NCI-H1417 treated with DMSO at 0.1 percent for 48 hours (cell line): Measurements from ENCODE around the gene FADS6.
A peak's percentile ranks its signal among the peaks of the same experiment; 100 is the strongest.

Experiments used
- DNase-seq: peaks from one replicate; lab custom pipeline; 2025; lab: John Stamatoyannopoulos, UW

Gene FADS6

GRCh38 chr17:74852237-74853047 is 41.0 kb downstream of the FADS6 start:
- DNase-seq, result peak; percentile 65

- peak; percentile 17 for DNase-seq
Measured at GRCh38 chr17:74851612-74852236, 41.7 kb downstream of the FADS6 start.

GRCh38 chr17:74850914-74851313 is 42.5 kb downstream of the FADS6 start:
- DNase-seq, result no peak

GRCh38 chr17:74850310-74850709 is 43.1 kb downstream of the FADS6 start:
- no peak for DNase-seq

- DNase-seq, result no peak
Measured at GRCh38 chr17:74848656-74849399, 44.6 kb downstream of the FADS6 start.

- DNase-seq, result no peak
Measured at GRCh38 chr17:74846621-74847020, 46.8 kb downstream of the FADS6 start.

- DNase-seq, result no peak
Measured at GRCh38 chr17:74843352-74843627, 50.1 kb downstream of the FADS6 start.

GRCh38 chr17:74842599-74843351 is 50.7 kb downstream of the FADS6 start:
- DNase-seq, result no peak

- DNase-seq, result no peak
Measured at GRCh38 chr17:74842146-74842598, 51.3 kb downstream of the FADS6 start.

DNA sequence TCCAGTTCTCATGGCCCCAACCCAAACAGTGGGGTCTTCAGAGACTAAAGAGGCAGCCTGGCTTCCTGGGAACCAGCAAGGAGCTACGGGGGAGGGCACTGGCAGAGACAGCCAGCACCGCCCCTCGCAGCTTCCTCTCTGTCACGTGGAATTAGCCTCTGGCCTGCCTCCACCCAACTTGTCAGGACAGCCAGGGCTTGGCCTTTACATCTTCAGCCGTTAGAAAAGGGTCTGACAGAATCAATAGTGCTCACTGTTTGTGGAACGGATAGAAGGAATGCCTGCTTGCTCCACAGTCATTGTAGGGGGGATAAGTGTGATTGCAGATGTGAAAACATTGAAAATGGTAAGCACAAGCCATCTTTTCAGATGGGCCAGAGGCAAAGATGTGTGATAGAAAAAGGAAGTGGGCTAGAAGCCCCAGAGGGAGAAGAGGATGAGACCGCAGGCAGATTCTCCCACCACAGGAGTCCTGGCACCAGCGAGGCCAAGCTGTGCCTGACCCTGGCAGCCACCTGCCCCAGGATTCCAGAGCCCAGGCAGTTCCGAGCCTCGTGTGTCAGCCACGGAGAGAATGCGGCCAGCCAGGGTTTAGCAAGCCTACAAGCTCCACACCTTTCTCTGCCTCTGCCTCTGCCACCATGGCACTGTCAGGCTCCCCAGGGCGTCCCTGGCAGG is 52.3 kb downstream of the FADS6 start:
- no peak for DNase-seq

- no peak for DNase-seq
Measured at GRCh38 chr17:74839990-74840852, 53.2 kb downstream of the FADS6 start.

DNA sequence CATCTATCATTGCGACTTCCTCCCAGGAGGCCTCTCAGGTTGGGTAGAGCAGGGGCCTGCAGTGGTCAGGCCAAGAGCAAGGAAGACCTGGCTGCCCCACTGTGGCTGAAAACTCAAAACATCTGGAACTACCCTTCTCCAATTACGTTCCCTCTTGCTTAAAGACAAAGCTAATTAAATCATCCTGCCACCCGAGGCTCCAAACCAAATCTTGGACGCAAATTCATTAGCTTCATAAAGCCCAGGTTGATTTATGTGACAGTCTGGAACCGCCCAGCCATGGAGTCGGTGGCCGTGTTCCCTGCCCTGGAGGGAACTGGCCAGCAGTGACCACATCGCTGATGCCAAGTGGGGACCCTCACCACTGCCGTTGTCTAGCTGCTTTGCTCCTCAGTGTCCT is 55.2 kb downstream of the FADS6 start:
- no peak for DNase-seq

- DNase-seq, result no peak
Measured at GRCh38 chr17:74836691-74837467, 56.6 kb downstream of the FADS6 start.

DNA sequence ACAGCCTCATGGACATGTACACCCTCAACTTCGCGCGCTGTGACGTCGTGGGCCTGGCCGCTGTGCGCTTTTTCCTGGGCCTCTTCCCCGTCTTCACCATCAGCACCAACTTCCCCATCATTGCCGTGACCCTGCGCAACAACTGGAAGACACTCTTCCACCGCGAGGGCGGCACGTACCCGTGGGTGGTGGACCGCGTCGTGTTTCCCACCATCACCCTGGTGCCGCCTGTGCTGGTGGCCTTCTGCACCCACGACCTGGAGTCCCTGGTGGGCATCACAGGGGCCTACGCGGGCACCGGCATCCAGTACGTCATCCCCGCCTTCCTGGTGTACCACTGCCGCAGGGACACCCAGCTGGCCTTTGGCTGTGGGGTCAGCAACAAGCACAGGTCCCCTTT is 57.2 kb downstream of the FADS6 start:
- no peak for DNase-seq

- DNase-seq, result no peak
Measured at GRCh38 chr17:74833501-74834377, 59.7 kb downstream of the FADS6 start.

DNA sequence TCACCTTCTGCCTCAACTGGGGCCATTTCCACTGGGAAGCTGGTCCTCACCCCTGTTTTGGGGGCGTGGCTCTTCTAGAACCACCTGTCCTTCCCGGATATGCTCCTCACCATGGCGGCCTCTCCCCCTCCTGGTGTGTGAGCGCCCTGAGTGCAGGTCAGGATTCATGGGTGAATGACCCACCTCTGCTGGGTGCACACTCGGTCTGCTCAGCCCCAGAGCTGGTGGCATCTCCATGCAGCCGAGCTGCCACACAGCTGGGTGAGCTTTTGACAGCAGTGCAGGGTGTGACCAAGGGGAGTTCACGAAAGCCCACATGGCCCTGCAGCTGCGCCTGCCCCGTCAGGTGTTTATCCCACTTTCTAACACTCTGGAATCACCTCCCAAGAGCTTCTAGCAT is 61.0 kb downstream of the FADS6 start:
- no peak for DNase-seq

- no peak for DNase-seq
Measured at GRCh38 chr17:74831444-74832146, 61.8 kb downstream of the FADS6 start.

DNA sequence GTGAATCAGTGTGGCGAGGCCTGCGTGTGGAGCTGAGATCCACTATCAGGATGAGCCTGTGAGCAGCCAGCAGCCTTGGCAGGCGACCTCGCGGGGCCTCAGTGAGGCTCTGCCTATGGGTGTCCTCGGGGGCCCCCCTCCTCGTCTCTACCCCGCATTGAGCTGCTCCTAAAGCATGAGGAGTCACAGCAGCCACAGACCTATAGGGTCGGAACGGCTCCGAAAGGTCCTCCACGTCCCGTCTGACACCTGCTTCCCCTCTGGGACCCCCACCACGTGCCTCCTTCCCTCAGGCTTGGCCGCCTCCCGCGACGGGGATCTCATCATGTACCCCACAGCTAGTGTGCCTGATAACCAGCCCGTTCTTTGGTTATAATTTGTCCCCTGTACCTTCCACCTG is 62.6 kb downstream of the FADS6 start:
- DNase-seq, result no peak
